Activated gamma-delta T cell treated with Interleukin-2 at 50 U/mL for 16 hours (primary cell): Measurements from ENCODE around the gene C3orf20.
"Not testable (repeated sequence)": the region's sequence is repeated elsewhere in the genome, so short reads cannot be mapped to it uniquely, and the experiment has no call there.

Source experiments
- DNase-seq: peaks from one replicate; pipeline ENCODE4 v3.0.0-alpha.2; 2020

C3orf20 gene

GRCh38 chr3:14703128-14703750 lies 28.3 kb downstream of the C3orf20 start:
- no peak for DNase-seq

GRCh38 chr3:14703791-14704190 lies 28.9 kb downstream of the C3orf20 start:
- DNase-seq, result no peak

GRCh38 chr3:14706096-14706495 lies 31.2 kb downstream of the C3orf20 start:
- no peak for DNase-seq

GRCh38 chr3:14716591-14716990 lies 41.6 kb downstream of the C3orf20 start:
- no peak for DNase-seq

GRCh38 chr3:14717307-14717706 lies 42.4 kb downstream of the C3orf20 start:
- DNase-seq, result no peak

GRCh38 chr3:14718539-14718938 lies 43.6 kb downstream of the C3orf20 start:
- DNase-seq, result no peak

- no peak for DNase-seq
Measured at GRCh38 chr3:14719006-14719405, 44.1 kb downstream of the C3orf20 start.

- DNase-seq, result no peak
Measured at GRCh38 chr3:14721126-14721864, 46.4 kb downstream of the C3orf20 start.

- no peak for DNase-seq
Measured at GRCh38 chr3:14725013-14725412, 50.1 kb downstream of the C3orf20 start.

GRCh38 chr3:14725564-14726440 lies 50.9 kb downstream of the C3orf20 start:
- no peak for DNase-seq

- DNase-seq, result no peak
Measured at GRCh38 chr3:14726441-14726780, 51.5 kb downstream of the C3orf20 start.

GRCh38 chr3:14728113-14728512 lies 53.2 kb downstream of the C3orf20 start:
- no peak for DNase-seq

GRCh38 chr3:14730703-14731382 lies 55.9 kb downstream of the C3orf20 start:
- no peak for DNase-seq

- no peak for DNase-seq
Measured at GRCh38 chr3:14740983-14741382, 66.0 kb downstream of the C3orf20 start.

- no peak for DNase-seq
Measured at GRCh38 chr3:14741510-14741909, 66.6 kb downstream of the C3orf20 start.

GRCh38 chr3:14744556-14744955 lies 69.6 kb downstream of the C3orf20 start:
- no peak for DNase-seq

GRCh38 chr3:14750650-14751049 lies 75.7 kb downstream of the C3orf20 start:
- no peak for DNase-seq

GRCh38 chr3:14752979-14753378 lies 78.0 kb downstream of the C3orf20 start:
- DNase-seq, result not testable (repeated sequence)

GRCh38 chr3:14757153-14757700 lies 82.3 kb downstream of the C3orf20 start:
- DNase-seq, result no peak

GRCh38 chr3:14758297-14758696 lies 83.4 kb downstream of the C3orf20 start:
- no peak for DNase-seq

- DNase-seq, result no peak
Measured at GRCh38 chr3:14758959-14759358, 84.0 kb downstream of the C3orf20 start.

- DNase-seq, result no peak
Measured at GRCh38 chr3:14760185-14760584, 85.2 kb downstream of the C3orf20 start.

GRCh38 chr3:14761121-14761672 lies 86.3 kb downstream of the C3orf20 start:
- DNase-seq, result no peak
